Activated CD4-positive, alpha-beta T cell treated with anti-CD3 and anti-CD28 coated beads, Interleukin-2, amount 10 ng/mL, durations not matched to agents 7 days and 5 days (primary cell): ENCODE data around the gene NKAP. TPM values are rescaled to one million over a fixed set of nuclear protein-coding genes. Genes with fewer than 3 reads are reported as not detected.
A peak's percentile ranks its signal among the peaks of the same experiment; 100 is the strongest.
"Not testable (repeated sequence)": the region's sequence is repeated elsewhere in the genome, so short reads cannot be mapped to it uniquely, and the experiment has no call there.

Experiments
- CTCF ChIA-PET: fragments of 350-600 bp; sonication (Branson Sonifier 250); formaldehyde crosslinking; loops from one replicate; lab custom pipeline; 2021; ENCODE audit warnings: antibody characterized with exemption; lab: Charles Lee
- POLR2A ChIA-PET: fragments of 350-600 bp; sonication (Branson Sonifier 250); formaldehyde crosslinking; loops from one replicate; lab custom pipeline; 2021; ENCODE audit warnings: antibody characterized with exemption; lab: Charles Lee
- DNase-seq: peaks from one replicate; pipeline ENCODE4 v3.0.0-alpha.2; 2020
- H3K27ac Mint-ChIP-seq: one replicate; pipeline ENCODE4 v1.8.0; 2021; ENCODE audit warnings: mild to moderate bottlenecking, moderate library complexity, mixed read lengths
- H3K27me3 Mint-ChIP-seq: one replicate; pipeline ENCODE4 v1.8.0; 2021; ENCODE audit warnings: mixed read lengths
- H3K36me3 Mint-ChIP-seq: one replicate; pipeline ENCODE4 v1.8.0; 2021; ENCODE audit warnings: low read depth, mixed read lengths
- H3K4me1 Mint-ChIP-seq: one replicate; pipeline ENCODE4 v1.8.0; 2021; ENCODE audit warnings: mixed read lengths
- H3K4me3 Mint-ChIP-seq: one replicate; pipeline ENCODE4 v1.8.0; 2021; ENCODE audit warnings: mild to moderate bottlenecking, moderate library complexity, mixed read lengths
- H3K9me3 Mint-ChIP-seq: one replicate; pipeline ENCODE4 v1.8.0; 2021; ENCODE audit warnings: mixed read lengths
- total RNA-seq, 2 experiments: library from RNA; stranded (reverse); gene quantifications; one replicate each; pipeline ENCODE4 v1.2.3, GENCODE V29; 2021

The NKAP gene
- 1 to 10 TPM; 7.3 to 8.4 TPM for total RNA-seq

GRCh38 chrX:119943185-119943988, at the start of gene NKAP:
Gene NKAP, minus strand, starts transcription at chrX:119943751. Its CDS starts 146 bp downstream, at chrX:119943605.
- Mint-ChIP-seq H3K27me3 (peaks cover 3% of the 10 kb centered on the region), H3K9me3 (no peaks in the 10 kb centered on the region), H3K4me3 (peak within 1 kb of the TSS; percentile 92), H3K27ac (peak within 1 kb of the TSS; percentile 94), H3K36me3 (peaks cover 2% of the 10 kb centered on the region), H3K4me1 (peaks cover 22% of the 10 kb centered on the region)
- peak; percentile 79 for DNase-seq
- CTCF ChIA-PET: interaction anchor here (0.6 to 1.5 kb wide), 2 partner anchors 14 to 16 kb away, joined by 3 read pairs; no protein-coding TSS in a partner anchor
- POLR2A ChIA-PET: no interaction called here

GRCh38 chrX:119991005-119991787, 47.6 kb upstream of the NKAP start:
- Mint-ChIP-seq H3K4me1 (peaks cover 12% of the 10 kb centered on the region), H3K27me3 (peaks cover 68% of the 10 kb centered on the region), H3K9me3 (no peaks in the 10 kb centered on the region), H3K4me3 (peak overlapping the region; percentile 51), H3K27ac (no peak overlapping the region), H3K36me3 (no peaks in the 10 kb centered on the region)
- ChIA-PET CTCF (interaction anchor here (0.6 to 1.3 kb wide), 3 partner anchors 9 to 29 kb away, joined by 3 to 4 read pairs (median 3); no protein-coding TSS in a partner anchor), POLR2A (no interaction called here)
- no peak for DNase-seq

- ChIA-PET POLR2A (no interaction called here), CTCF (interaction anchor here (1.9 kb wide), 1 partner anchor 9 kb away, joined by 6 read pairs; no protein-coding TSS in a partner anchor)
- Mint-ChIP-seq H3K4me3 (peak overlapping the region; percentile 51), H3K4me1 (peaks cover 12% of the 10 kb centered on the region), H3K9me3 (no peaks in the 10 kb centered on the region), H3K36me3 (no peaks in the 10 kb centered on the region), H3K27ac (no peak overlapping the region), H3K27me3 (peaks cover 66% of the 10 kb centered on the region)
- DNase-seq: no peak
These were observed 47.0 kb upstream of the NKAP start for GRCh38 chrX:119990556-119991004.

GRCh38 chrX:119989905-119990555, 46.5 kb upstream of the NKAP start:
- POLR2A ChIA-PET: no interaction called here
- Mint-ChIP-seq H3K9me3 (no peaks in the 10 kb centered on the region), H3K36me3 (no peaks in the 10 kb centered on the region), H3K27me3 (peaks cover 67% of the 10 kb centered on the region), H3K27ac (no peak overlapping the region), H3K4me3 (peak overlapping the region; percentile 51), H3K4me1 (peaks cover 12% of the 10 kb centered on the region)
- CTCF ChIA-PET: interaction anchor here (0.9 to 1.9 kb wide), 2 partner anchors 10 kb away, joined by 6 read pairs; no protein-coding TSS in a partner anchor
- DNase-seq: no peak

GRCh38 chrX:119986203-119986602, 42.7 kb upstream of the NKAP start:
- Mint-ChIP-seq H3K9me3 (no peaks in the 10 kb centered on the region), H3K4me1 (peaks cover 9% of the 10 kb centered on the region), H3K36me3 (no peaks in the 10 kb centered on the region), H3K27ac (no peak overlapping the region), H3K4me3 (no peak overlapping the region), H3K27me3 (peaks cover 34% of the 10 kb centered on the region)
- CTCF ChIA-PET: interaction anchor here (0.6 kb wide), 1 partner anchor 219 kb away, joined by 3 read pairs; no protein-coding TSS in a partner anchor
- POLR2A ChIA-PET: no interaction called here
- DNase-seq: no peak

- Mint-ChIP-seq H3K27me3 (peaks cover 20% of the 10 kb centered on the region), H3K9me3 (no peaks in the 10 kb centered on the region), H3K4me1 (no peaks in the 10 kb centered on the region), H3K27ac (no peak overlapping the region), H3K36me3 (no peaks in the 10 kb centered on the region), H3K4me3 (no peak overlapping the region)
- DNase-seq: no peak
- CTCF ChIA-PET: interaction anchor here (0.5 kb wide), 1 partner anchor 171 kb away, joined by 3 read pairs; no protein-coding TSS in a partner anchor
- POLR2A ChIA-PET: no interaction called here
These were observed 41.1 kb upstream of the NKAP start for GRCh38 chrX:119984652-119985051.

GRCh38 chrX:119983494-119983893, 39.9 kb upstream of the NKAP start:
- H3K36me3 Mint-ChIP-seq: no peaks in the 10 kb centered on the region
- H3K4me3 Mint-ChIP-seq: no peak overlapping the region
- H3K4me1 Mint-ChIP-seq: no peaks in the 10 kb centered on the region
- ChIA-PET POLR2A (no interaction called here), CTCF (no interaction called here)
- H3K27ac Mint-ChIP-seq: no peak overlapping the region
- DNase-seq: no peak
- H3K9me3 Mint-ChIP-seq: no peaks in the 10 kb centered on the region
- peaks cover 17% of the 10 kb centered on the region for H3K27me3 Mint-ChIP-seq

GRCh38 chrX:119982145-119982544, 38.6 kb upstream of the NKAP start:
- Mint-ChIP-seq H3K9me3 (no peaks in the 10 kb centered on the region), H3K27me3 (peaks cover 14% of the 10 kb centered on the region), H3K4me3 (no peak overlapping the region), H3K36me3 (no peaks in the 10 kb centered on the region), H3K4me1 (no peaks in the 10 kb centered on the region), H3K27ac (no peak overlapping the region)
- POLR2A ChIA-PET: no interaction called here
- CTCF ChIA-PET: interaction anchor here (0.7 kb wide), 1 partner anchor 30 kb away, joined by 3 read pairs; no protein-coding TSS in a partner anchor
- DNase-seq: no peak

- H3K4me1 Mint-ChIP-seq: no peaks in the 10 kb centered on the region
- no peaks in the 10 kb centered on the region for H3K9me3 Mint-ChIP-seq
- peaks cover 14% of the 10 kb centered on the region for H3K27me3 Mint-ChIP-seq
- no peak overlapping the region for H3K4me3 Mint-ChIP-seq
- POLR2A ChIA-PET: no interaction called here
- H3K27ac Mint-ChIP-seq: no peak overlapping the region
- CTCF ChIA-PET: interaction anchor here (0.6 to 0.7 kb wide), 2 partner anchors 29 to 473 kb away, joined by 3 read pairs; no protein-coding TSS in a partner anchor
- peak; percentile 16 for DNase-seq
- no peaks in the 10 kb centered on the region for H3K36me3 Mint-ChIP-seq
These were observed 37.9 kb upstream of the NKAP start for GRCh38 chrX:119981286-119982070.

- H3K27ac Mint-ChIP-seq, H3K4me3 Mint-ChIP-seq, H3K27me3 Mint-ChIP-seq, POLR2A ChIA-PET, H3K9me3 Mint-ChIP-seq, H3K4me1 Mint-ChIP-seq, DNase-seq, H3K36me3 Mint-ChIP-seq, CTCF ChIA-PET: not testable (repeated sequence)
These were observed 33.6 kb upstream of the NKAP start for GRCh38 chrX:119977172-119977571.

- POLR2A ChIA-PET: no interaction called here
- Mint-ChIP-seq H3K36me3 (no peaks in the 10 kb centered on the region), H3K4me1 (no peaks in the 10 kb centered on the region), H3K4me3 (no peak overlapping the region), H3K27ac (no peak overlapping the region), H3K9me3 (no peaks in the 10 kb centered on the region), H3K27me3 (peaks cover 1% of the 10 kb centered on the region)
- no peak for DNase-seq
- CTCF ChIA-PET: no interaction called here
These were observed 27.6 kb upstream of the NKAP start for GRCh38 chrX:119971184-119971583.

GRCh38 chrX:119970574-119970973, 27.0 kb upstream of the NKAP start:
- ChIA-PET POLR2A (no interaction called here), CTCF (no interaction called here)
- no peak for DNase-seq
- Mint-ChIP-seq H3K27ac (no peak overlapping the region), H3K27me3 (peaks cover 4% of the 10 kb centered on the region), H3K4me3 (no peak overlapping the region), H3K36me3 (no peaks in the 10 kb centered on the region), H3K9me3 (no peaks in the 10 kb centered on the region), H3K4me1 (no peaks in the 10 kb centered on the region)
